Pancreas (tissue), 10 donors: ENCODE data around the gene C11orf54. TPM values are rescaled to one million over a fixed set of nuclear protein-coding genes. Genes with fewer than 3 reads are reported as not detected.

Experiments
- ATAC-seq, 4 donors: fragments of 200-7000 bp; cut with Tn5 transposase; one replicate each; pipeline versions ENCODE4 v1.8.0 to v1.9.1; 2020; ENCODE audit warnings: mild to moderate bottlenecking in 4 of 4, moderate library complexity in 4 of 4
- DNase-seq, 6 donors: peaks; one replicate each; pipeline ENCODE4 v3.0.0-alpha.2; 2020
- FAIRE-seq: peaks from 2 replicates; lab custom pipeline; 2012; peaks lifted over from hg19 to GRCh38; lab: Jason Lieb, UNC
- H3K27ac ChIP-seq, 4 donors: fragments of 200-600 bp; sonication (generic); 1 replicate in 3 of 4; 2 replicates in 1 of 4; pipeline versions ENCODE4 v1.5.0 to v1.8.0; 2020
- H3K27me3 ChIP-seq, 4 donors: fragments of 200-600 bp; one replicate each; pipeline ENCODE4 v1.8.0; 2021
- H3K36me3 ChIP-seq, 3 donors: fragments of 200-600 bp; sonication (generic) in 1 of 3; one replicate each; pipeline versions ENCODE4 v1.5.0 to v1.8.0; 2020 to 2021
- H3K4me1 ChIP-seq, 3 donors: fragments of 200-600 bp; one replicate each; pipeline ENCODE4 v1.8.0; 2021
- H3K4me3 ChIP-seq, 4 donors: fragments of 200-600 bp; sonication (generic) in 2 of 4; one replicate each; pipeline versions ENCODE4 v1.5.0 to v1.8.0; 2020 to 2021
- H3K9me3 ChIP-seq, 4 donors: fragments of 200-600 bp; one replicate each; pipeline ENCODE4 v1.8.0; 2021
- CTCF ChIP-seq, 4 donors: fragments of 200-600 bp; sonication (generic) in 3 of 4; IDR thresholded peaks; one replicate each; pipeline versions ENCODE4 v1.5.0 to v1.8.0; 2021; ENCODE audit warnings: antibody characterized with exemption in 4 of 4
- WGBS, 2 donors: extraction: QIAGEN DNeasy Blood & Tissue Kit; methylation state at CpG; one replicate each; pipeline ENCODE4 v1.1.7; 2013; 5-methylcytosine and 5-hydroxymethylcytosine counted together
- intact Hi-C, 3 donors: fragments of 100-400 bp; cut with DNase I; formaldehyde crosslinking; loops; one replicate each; pipeline versions ENCODE4 v1.11.1 to v1.14.2; 2022
- polyA plus RNA-seq, 2 donors: library from polyadenylated mRNA; stranded (reverse); fragments of 200-250 nt; gene quantifications; one replicate each; pipeline ENCODE4 v1.2.3, GENCODE V29; 2013
- total RNA-seq, 6 donors: library from RNA; stranded (reverse); fragmentation: NEBNext Ultra II Directional in 4 of 6; extraction: Animal tissue kit (Norgen Biotek cat#: 25700) in 4 of 6; gene quantifications; one replicate each; pipeline versions ENCODE4 v1.2.1 to v1.2.4, GENCODE V29; 2021 to 2023
- donor health status: healthy with polysubstance abuse.
- donor health status: DM: no; HTN: no; CAD: no; lungs with moderate emphysema.
- donor health status: DM: no; HTN: no; CAD: no.
- donor health status: control.
- donor health status: control.
- donor health status: Bipolar disorder and iron deficiency.
- donor health status: DM: yes; HTN: yes; CAD: no.
- donor health status: DM: no; HTN: no; CAD: no.
- donor health status: DM: no; HTN: no; CAD: no.
- donor health status: DM: yes; HTN: yes; CAD: no.

C11orf54 gene
- total and polyA plus RNA-seq, 8 donors = 12.5 to 30.9 (median 23.2) TPM

- TF ChIP-seq CTCF (IDR thresholded peaks at IDR 0.05) = peak in 3 of 4 donors; percentile 12 to 44 (median 24)
- FAIRE-seq = no peak
- WGBS, 2 donors = 0% methylated on average over 65 to 72 of the region's 72 CpGs
- peak; percentile 99 to 100 (median 99) for ATAC-seq
- no peaks in the 10 kb centered on the region for H3K9me3 ChIP-seq
- peaks cover 0 to 22% (median 21%) of the 10 kb centered on the region in 3 donors for H3K4me1 ChIP-seq
- intact Hi-C loops = no loop called here
- no peaks in the 10 kb centered on the region for H3K27me3 ChIP-seq
- peaks cover 0 to 5% (median 0%) of the 10 kb centered on the region in 3 donors for H3K36me3 ChIP-seq
- H3K27ac ChIP-seq = peak within 1 kb of the TSS; percentile 68 to 91 (median 82)
- H3K4me3 ChIP-seq = peak within 1 kb of the TSS; percentile 72 to 92 (median 83)
- peak; percentile 88 to 94 (median 90) for DNase-seq
Measured at GRCh38 chr11:93784145-93784934, 42.9 kb downstream of the C11orf54 start, which contains the start of gene MED17. Gene MED17, plus strand, starts transcription at chr11:93784282. Its CDS starts 232 bp downstream, at chr11:93784514.

- peak overlapping the region; percentile 68 to 91 (median 82) for H3K27ac ChIP-seq
- 0% methylated on average over 13 of the region's 13 CpGs for WGBS, 2 donors
- ATAC-seq (peak in 3 of 4 donors; percentile 4 to 6 (median 4)), DNase-seq (no peak), FAIRE-seq (no peak)
- no peaks in the 10 kb centered on the region for H3K9me3 ChIP-seq
- no peaks in the 10 kb centered on the region for H3K27me3 ChIP-seq
- peak in 1 of 4 donors; percentile 3 for TF ChIP-seq CTCF (IDR thresholded peaks at IDR 0.05)
- H3K4me1 ChIP-seq = peaks cover 0 to 22% (median 21%) of the 10 kb centered on the region in 3 donors
- H3K4me3 ChIP-seq = peak overlapping the region; percentile 72 to 92 (median 83)
- intact Hi-C loops = no loop called here
- H3K36me3 ChIP-seq = peaks cover 0 to 5% (median 0%) of the 10 kb centered on the region in 3 donors
Measured at GRCh38 chr11:93784935-93785360, 43.5 kb downstream of the C11orf54 start.

GRCh38 chr11:93791493-93791892 lies 50.0 kb downstream of the C11orf54 start:
- H3K4me1 ChIP-seq = peaks cover 0 to 8% (median 5%) of the 10 kb centered on the region in 3 donors
- no peak for ATAC-seq
- H3K9me3 ChIP-seq = no peaks in the 10 kb centered on the region
- FAIRE-seq = no peak
- H3K4me3 ChIP-seq = no peak overlapping the region
- no peak for DNase-seq
- no peak for TF ChIP-seq CTCF (IDR thresholded peaks at IDR 0.05)
- intact Hi-C loops = no loop called here
- 76 to 82% methylated on average over 5 of the region's 5 CpGs for WGBS, 2 donors
- H3K27ac ChIP-seq = no peak overlapping the region
- H3K36me3 ChIP-seq = peaks cover 5 to 61% (median 28%) of the 10 kb centered on the region in 3 donors
- H3K27me3 ChIP-seq = no peaks in the 10 kb centered on the region

DNA sequence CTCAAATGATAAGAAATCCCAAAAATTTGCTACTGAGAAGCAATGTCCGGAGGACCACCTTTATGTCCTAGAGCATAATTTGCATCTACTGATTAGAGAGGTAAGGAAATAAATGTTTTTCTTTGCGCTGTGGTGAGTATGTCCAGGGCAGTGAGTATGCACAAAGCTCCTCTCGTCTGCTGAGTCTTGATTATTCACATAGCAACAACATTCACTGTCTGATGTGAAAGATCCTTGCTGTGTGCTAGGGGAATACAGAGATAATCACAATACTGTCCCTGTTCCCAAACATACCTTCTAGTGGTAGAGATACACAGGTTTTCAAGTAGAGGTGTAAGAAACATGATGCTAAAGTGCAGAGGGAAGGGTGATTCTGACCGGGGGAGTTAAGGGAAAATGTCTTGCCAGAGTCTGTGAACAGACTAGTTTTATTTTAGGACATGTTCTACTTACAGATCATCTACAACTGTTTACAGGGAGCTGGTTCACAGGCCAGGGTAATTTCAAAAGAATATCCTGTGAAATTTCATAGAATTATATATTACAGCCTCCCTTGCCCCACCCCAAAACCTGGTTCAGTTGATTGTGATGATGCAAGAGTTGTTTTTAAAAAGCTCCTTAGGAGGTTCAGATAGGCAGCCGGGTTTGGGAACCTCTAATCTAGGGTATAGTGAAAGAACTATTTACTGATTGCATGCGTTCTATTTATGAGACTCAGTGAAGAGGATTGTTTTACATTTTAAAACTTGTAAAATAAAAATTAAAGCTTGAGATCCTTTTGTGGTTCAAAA lies 55.2 kb downstream of the C11orf54 start:
- FAIRE-seq (no peak), ATAC-seq (no peak), DNase-seq (no peak)
- 78 to 81% methylated on average over 6 of the region's 6 CpGs for WGBS, 2 donors
- intact Hi-C loops = no loop called here
- Histone ChIP-seq H3K27ac (no peak overlapping the region), H3K27me3 (no peaks in the 10 kb centered on the region), H3K9me3 (no peaks in the 10 kb centered on the region), H3K4me3 (no peak overlapping the region), H3K4me1 (peaks cover 0 to 10% (median 0%) of the 10 kb centered on the region in 3 donors), H3K36me3 (peaks cover 0 to 66% (median 19%) of the 10 kb centered on the region in 3 donors)
- no peak for TF ChIP-seq CTCF (IDR thresholded peaks at IDR 0.05)
